HG02610 (cell line): ENCODE measurements around the gene CAMKK1.

Experiments
- ATAC-seq: cut with Tn5 transposase; IDR thresholded peaks from one replicate; pipeline ENCODE4 v1.9.1; 2021; ENCODE audit warnings: mild to moderate bottlenecking, moderate library complexity; ENCODE audit not compliant: unreplicated experiment

The CAMKK1 gene

DNA sequence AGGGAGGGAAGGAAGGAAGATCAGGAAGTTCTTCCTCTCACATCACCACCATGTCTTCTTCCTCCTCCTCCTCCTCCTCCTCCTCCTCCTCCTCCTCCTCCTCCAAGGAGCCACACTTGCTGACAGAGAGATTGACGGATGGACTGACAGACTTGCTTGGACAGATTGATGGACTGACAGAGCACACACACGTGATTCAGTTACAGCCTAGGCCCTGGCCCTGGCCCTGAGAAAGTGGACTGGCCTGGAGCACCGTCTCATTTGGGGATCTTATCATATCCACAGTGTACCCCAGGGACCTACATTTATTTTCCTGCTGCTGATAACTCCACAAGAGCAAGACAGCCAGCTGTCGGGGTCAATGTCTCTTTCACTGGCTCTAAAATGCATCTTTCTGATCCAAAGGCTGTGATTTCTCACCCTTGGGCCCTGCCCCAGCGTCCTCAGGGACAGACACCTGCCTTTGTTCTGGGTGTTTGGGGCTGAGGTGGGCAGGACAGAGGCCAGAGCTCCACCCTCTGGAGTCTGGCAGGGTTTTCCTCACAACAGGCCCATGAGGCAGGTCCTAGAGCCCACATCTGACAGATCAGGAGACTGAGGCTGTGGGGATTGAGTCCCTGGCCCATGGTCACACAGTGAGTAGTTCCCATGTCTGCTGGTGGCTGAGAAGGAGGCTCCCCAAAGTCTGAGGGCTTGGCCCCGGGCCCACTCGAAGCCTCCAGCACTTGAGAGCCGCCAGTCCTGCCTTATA is 25.7 kb upstream of the CAMKK1 start:
- ATAC-seq: no peak

DNA sequence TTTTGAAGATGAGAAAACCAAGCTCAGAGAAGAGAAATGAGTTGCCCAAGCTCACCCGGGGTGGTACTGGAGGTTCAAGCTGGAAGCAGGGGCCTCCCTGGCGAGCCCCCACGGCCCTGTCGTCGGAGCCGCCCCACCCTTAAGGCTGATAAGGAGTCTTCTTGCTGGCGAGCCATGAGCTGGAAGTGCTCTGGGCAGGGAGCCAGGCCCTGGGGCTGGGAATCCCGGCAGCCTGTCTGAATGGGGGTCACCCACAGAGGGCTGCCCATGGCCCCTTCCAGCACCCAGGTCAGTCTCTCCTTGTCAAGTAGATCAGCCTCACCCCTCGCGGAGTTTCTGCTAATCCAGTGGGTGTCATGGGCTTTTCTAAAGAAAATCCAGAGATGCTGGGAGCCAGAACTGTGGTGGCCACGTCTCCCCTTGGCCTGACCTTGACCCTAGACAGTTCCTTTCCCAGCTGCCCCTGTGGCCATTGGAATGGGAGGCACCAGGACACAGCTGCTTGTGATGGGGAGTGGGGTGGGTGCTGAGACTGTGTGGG is 24.6 kb upstream of the CAMKK1 start:
- no peak for ATAC-seq

DNA sequence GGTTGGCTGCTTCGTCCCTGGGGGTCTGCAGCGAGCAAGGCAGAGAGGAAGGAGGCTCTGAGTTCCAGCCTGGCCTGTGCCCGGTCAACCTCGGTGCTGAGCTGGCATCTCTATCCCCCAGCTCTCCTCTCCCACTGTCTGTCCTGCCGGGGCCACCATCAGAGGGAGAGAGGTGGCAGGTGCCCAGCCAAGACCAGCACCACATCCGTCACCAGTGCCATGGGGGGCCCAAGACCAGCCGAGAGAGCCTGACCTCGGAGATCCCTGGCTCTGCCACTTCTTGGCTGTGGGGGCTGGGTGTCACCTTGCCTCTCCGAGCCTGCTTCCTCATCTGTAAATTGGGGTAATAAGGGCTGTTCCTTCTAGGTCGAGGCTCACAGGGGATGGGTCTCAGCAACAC is 24.0 kb upstream of the CAMKK1 start:
- no peak for ATAC-seq

DNA sequence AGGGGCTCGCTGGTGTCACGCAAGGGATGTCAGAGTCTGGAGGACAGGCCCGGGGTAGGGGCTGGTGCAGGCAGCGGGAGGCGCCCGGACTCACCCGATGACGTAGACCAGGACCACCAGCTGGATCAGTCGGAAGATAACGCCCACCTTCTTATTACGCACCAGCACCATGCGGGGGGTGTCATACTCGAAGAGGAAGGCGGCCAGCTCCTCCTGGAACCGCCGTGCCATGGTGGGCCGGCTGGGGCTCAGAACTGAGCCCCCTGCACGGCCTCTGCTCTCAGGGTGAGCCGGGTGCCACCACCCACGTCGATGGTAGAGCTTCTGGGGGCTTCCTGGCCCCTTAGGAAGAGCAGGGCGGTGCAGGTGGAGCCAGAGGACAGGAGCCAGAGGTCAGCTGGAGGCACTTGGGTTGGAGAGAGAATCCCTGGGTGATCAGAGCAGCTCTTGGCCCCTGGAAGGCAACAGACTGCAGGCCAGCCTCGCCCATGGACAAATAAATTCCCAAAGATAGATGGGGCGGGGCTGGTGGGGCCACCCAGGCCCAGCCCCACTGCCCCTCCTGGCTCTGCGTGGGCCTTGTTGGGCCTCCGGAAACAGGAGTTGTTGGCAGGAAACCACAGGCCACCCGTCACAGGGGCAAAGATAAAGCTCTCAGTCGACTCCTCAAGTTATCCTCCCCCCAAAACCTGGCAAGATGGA is 23.3 kb upstream of the CAMKK1 start, which contains the start of gene P2RX1:
TSS of gene P2RX1 (minus strand) at position 471 of the 702 bp plus-strand sequence. CDS start at position 231, 240 bp downstream.
- ATAC-seq: no peak

DNA sequence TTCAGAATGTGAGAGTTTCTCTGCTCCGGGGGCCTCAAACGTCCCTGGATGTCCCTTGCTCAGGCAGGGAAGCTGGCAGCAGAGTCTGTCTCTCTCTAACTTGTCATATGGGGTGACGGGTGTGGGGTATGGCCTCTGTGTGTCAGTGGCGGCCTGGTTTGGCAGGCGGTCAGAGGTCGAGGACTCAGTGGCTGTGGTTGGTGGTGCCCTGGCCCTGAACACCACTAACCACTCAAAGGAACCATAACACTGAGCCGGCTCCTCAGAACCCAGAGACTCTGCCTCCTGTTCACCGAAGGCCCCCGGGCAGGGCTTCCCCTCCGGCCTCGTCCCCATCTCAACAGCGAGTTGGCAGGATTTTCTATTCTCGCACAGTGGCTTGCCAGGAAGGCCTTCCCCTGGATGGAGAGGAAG is 22.7 kb upstream of the CAMKK1 start:
- ATAC-seq: no peak

DNA sequence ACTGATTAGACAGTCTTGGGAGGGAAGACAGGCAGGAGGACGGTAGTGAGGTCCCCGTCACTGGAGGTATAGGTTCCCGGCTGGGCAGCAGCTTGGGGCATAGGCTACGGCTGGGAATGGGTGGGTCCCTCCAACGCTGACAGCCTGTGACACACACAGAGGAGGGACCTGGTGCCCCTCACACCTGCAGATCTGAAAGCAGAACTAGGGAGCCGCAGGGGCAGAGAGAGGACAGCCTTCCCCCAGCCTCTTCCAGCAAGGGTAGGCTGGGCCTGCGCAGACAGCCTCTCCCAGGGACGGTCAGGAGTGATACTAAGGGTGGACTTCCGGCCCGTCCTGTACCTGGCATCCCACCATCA is 21.4 kb upstream of the CAMKK1 start:
- ATAC-seq: peak; percentile 36

DNA sequence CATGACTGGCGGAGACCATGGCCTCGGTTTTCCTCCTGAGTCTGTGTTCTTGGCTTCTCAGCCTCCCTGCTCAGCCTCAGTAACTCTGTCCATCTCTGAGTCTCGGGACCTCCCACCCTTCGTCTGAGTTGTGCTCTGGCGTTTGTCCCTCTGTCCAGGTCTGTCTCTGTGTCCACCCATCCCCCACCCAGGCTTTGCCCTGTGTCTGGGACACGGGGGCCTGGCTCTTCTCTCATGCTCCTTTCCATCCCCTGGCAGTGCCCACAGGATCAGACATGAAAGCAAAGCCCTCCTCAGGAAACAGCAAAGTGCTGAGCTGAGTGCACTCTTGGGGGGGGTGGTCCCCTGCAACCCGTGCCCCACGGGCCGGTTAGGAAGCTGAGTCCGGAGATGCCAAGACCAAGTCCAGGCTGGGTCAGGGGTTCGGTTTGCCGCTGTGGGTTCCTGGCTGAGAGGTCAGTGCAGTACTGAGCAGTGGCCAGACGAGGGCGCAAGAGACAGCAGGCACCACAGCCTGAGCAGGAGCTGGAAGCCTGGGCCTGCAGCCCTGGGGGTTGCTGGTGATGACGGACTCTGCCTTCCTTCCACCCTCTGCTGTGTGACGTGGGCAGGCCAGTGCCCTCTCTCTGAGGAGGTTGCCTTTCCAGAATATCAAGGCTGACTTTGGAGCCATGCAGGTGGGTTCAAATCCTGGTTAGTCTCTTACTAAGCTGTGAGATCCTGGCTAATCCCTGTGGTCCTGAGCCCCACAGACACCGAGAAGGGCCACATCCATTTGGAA is 20.9 kb upstream of the CAMKK1 start:
- ATAC-seq: peak; percentile 29

DNA sequence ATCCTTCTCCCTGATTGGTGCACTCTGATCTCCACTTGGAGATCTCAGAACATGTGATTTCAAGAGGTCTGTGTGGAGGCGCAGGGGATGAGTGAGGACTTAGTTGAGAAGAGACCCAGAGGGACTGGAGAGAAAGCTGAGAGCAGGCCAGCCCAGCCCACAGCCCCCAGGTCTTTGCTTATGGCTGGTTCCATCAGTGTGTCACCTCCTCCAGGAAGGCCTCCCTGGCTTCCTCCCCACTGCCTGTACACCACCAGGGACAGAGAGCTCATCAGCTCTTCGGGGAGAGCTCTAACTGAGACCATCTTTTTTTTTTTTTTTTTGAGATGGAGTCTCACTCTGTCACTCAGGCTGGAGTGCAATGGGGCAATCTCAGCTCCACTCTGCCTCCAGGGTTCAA is 20.0 kb upstream of the CAMKK1 start:
- ATAC-seq: no peak

DNA sequence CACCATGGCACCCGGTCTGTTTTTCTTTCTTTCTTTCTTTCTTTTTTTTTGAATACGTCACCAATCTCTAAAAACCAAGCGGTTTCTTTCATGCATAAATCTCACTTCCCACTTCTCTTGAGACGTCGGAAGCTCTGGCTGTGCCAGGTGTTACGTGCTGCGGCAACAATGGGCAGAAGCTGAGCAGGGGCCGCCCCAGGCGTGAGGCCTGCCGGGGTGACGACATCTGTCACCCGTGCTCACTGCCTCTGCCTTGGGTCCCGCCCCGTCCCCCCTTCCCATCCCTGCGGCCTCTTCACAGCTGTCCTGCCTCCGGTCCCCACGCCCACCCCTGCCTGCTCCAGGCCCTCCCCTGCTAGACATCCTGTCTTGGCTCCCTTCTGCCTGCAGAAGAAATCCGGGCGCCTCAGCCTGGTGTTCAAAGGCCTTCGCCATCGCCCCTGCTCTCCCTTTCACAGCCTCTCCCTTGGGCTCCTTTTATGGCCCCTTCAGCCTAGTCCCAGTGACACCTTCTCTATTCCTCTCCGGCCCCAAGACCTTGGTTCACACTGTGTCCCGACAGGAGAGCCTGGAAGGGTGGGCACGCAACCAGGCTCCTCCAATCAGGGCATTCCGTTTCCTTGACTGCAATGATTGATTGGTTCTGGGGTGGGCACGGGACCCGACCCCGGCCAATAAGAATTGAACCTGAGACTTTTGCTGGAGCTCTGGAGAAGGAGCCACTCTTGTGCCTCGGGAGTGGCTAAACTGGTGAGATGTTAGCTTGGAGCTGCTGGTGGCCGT is 18.6 kb upstream of the CAMKK1 start:
- ATAC-seq: peak; percentile 74

DNA sequence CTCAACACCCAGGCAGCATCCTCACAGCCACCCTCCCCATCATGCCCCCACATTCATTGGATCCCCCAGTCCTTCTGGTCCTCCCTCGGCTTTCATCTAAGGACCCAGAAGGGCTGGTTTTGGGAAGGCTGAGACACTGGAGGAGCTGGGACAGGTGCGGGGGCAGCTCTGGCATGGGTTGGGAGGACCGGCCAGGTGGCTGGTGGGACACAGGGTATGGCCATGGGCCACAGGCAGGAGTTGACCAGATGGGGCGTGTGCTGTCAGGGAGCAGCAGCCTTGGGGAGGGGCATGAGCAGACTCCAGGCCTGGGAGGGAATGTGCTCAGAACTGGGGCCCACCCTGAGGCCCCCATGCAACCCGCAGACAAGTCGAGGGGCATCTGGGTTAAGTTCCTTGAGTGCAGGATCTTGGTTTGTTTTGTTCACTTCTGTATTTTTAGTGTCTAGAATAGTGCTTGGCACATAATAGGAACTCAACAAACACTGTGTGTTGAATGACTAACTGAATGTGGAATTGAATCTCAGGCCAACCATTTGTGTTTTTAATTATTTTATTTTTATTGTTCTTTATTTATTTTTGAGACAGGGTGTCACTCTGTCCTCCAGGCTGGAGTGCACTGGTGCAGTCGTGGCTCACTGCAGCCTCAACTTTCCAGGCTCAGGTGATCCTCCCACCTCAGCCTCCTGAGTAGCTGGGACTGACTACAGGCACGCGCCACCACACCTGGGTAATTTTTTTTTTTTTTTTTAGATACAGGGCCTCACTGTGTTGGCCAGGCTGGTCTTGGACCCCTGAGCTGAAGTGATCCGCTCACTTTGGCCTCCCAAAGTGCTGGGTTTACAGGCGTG is 17.8 kb upstream of the CAMKK1 start:
- ATAC-seq: no peak

DNA sequence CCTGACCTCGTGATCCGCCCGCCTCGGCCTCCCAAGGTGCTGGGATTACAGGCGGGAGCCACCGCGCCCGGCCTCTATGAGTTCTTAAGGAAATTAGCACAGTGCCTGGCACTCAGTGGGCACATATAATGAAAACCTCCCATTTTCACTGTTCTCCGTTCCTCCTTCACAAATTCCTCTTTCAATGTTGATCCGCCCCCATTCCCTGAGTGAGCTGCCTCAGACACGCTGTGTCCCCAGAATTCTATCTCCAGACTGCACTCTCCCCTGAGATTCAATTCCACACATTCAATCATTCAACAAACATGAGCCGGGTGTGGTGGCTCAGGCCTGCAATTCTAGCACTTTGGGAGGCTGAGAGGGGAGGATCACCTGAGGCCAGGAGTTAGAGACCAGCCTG is 16.4 kb upstream of the CAMKK1 start:
- ATAC-seq: no peak

DNA sequence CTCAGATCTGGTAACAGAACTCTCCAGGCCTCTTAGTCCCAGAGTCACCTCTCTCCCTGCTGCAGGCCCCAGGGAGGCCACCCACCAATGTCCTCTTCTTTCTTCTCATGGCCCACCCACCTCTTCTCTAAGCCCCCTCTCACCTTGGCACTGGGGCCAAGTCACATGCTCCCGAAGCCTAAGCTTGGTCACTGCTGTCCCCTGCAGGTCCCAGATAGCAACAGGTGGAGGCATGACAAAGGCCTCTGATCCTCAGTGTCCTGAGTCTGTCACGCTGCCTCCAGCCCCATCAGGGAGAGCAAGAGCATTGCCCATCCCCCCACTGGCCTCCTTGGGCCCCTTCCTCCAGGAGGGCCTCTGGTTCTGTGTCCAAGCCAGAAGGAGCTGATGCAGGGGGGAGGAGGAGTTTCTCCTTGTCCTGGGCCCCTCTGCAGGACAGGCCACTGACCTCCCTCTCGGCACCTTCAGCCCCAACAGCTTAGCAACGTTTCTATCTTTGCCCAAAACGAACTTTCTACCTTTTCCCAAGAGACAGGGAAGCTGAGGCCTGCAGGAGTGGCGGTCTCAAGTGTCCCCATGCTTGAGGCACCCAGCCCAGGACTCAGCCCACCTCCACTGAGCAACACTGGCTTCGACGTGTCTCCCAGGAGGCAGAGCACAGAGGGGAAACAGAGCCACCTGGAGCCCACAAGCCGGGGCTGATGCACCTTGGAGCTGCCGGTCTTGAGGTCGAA is 14.8 kb upstream of the CAMKK1 start:
- ATAC-seq: no peak

DNA sequence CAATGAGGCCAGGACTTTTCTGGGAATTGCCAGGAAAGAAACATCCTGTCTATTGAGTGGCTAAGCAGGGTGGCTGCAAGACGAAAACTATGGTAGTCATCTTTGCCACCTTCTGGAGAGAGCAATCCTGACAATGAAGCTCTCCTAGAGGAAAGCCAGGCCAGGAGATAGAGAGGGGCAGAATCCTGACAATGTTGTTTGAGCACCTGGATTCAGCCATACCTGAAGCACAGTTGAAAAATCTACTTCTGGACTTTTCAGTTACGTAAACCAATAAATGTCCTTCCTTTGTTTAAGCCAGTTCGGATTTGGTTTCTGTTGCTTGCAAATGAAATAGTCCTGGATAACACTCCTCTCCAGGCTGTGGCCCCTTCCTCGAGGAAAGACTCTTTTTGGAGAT is 14.0 kb upstream of the CAMKK1 start:
- no peak for ATAC-seq

DNA sequence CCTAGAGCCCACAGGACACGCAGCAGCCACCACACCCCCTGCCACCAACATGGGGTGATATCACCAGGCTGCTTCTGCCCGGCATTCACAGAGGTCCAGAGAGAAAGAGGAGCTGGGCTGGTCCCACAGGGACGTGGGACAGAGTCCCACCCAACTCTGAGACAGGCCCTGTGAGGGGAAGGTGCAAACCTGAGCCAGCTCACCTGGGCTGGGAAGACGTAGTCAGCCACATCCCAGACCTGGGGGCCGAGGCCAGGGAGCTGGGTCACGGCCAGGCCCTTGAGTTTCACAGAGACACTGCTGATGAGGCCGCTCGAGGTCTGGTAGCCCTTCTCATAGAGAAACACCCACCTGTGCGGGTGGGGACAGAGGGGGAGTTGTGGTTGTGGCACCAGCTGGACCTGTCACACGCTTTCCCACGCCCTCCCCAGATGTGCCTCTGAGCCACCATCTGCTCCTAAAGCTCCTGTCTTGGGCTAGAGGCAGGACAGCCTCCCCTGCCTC is 12.2 kb upstream of the CAMKK1 start:
- ATAC-seq: no peak

DNA sequence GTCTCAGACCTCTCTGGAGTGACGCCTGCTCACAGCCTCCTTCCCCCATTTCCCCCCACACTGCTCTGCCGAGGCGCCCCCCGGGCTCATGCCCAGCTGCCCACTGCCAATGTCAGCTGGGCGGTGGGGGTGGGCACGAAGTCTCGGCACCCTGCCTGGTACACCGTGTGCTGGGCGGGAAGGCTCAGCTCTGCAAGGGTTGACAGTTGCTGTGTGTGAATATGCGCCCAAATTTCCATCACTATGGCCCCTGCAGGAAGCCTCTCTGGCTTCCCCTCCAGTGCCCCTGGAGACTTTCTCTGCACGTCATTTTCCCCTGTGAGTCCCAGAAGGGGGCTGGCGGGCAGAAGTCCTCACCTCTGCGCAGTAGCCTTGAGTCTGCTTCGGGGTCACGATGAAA is 11.6 kb upstream of the CAMKK1 start:
- no peak for ATAC-seq

DNA sequence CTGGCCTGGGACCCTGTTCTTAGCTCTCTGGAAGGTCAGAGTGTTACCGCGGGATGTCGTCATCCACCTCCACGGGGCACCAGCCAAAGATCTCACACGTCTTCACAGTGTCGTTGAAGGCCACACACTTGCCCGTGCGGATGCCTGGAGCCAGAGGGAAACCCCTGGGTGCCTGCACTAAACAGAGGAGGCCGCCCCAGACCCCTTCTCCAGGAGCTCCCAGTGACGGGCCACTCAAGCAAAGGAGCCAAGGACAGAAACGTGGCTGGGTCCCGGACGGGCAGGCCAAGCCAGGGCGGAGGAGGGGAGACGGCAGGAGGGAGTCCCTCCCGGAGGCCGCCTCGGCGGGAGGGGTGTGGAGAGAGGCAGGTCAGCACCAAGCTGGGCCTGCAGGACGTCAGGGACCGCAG is 11.0 kb upstream of the CAMKK1 start:
- ATAC-seq: no peak

DNA sequence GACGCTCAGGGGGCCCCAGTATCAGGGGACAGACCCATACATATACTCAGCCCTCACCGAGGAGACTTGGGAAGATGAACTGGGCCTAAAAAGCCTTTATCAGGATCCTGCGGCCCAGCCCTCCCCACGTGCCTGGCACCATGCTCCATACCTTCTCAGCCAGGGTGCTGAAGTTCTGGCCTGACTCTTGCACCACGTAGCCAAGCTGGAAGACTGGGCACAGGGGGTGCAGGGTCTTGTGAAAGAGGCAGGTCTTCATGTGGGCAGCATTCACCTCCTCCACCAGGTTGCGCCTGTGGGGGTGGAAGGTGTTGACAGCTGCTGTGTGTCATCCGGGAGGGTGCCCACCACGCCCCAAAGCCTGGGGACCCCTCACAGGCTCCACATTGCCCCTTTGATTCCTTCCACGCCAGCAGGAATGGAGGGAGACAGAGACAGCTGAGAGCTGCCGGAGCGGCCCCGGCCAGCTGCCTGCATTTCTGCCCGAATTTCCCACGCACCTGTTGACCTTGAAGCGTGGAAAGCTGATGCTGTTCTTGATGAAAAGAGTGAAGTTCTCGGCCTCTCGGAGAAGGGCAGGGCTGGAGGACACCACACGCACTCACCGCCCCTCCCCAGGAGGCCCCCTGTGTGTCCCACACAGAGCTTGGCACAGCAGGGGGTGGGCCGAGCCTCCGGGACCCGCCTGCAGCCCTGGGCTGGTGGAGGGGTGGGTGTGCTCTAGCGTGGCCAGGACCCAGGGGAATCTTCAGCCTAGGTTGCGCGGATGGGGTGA is 10.4 kb upstream of the CAMKK1 start:
- ATAC-seq: no peak

DNA sequence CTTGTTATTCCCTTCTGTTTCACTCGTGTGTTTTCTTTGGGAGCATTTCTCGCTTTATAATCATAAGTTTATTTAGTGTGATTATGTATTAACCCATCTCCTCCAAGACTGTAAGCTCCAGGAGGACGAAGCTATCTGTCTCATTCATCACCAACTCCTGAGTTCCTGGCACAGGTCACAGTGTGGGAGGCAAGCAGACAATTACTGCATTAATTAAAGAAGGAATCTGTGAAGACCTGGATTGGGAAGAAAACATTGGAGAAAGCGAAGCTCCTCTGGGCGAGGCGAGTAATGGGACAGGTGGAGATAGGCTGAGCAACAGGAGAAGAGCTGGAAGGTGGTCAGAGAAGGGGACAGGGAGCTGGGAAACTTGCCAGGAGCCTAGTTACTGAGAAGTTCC is 7.8 kb upstream of the CAMKK1 start:
- ATAC-seq: no peak
